NCI-H2107 (cell line): Measurements from ENCODE around the gene CMIP.

Experiments
- DNase-seq: peaks from one replicate; lab custom pipeline; 2025; lab: John Stamatoyannopoulos, UW

CMIP gene

DNA sequence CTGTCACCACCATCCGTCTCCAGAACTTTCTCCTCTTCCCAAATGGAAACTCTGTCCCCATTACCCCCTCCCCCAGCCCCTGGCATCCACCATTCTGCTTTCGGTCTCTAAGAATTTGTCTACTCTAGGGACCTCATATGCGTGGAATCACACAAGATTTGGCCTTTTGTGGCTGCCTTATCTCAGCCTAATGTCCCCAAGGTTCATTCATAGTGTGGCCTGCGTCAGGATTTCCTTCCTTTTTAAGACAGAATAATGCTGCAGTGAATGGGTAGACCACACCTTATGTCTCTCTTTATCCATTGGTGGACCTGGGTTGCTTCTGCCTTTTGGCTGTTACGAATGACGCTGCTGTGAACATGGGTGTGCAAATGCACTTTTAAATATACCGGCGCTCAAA lies 194.7 kb downstream of the CMIP start:
- DNase-seq, result no peak

DNA sequence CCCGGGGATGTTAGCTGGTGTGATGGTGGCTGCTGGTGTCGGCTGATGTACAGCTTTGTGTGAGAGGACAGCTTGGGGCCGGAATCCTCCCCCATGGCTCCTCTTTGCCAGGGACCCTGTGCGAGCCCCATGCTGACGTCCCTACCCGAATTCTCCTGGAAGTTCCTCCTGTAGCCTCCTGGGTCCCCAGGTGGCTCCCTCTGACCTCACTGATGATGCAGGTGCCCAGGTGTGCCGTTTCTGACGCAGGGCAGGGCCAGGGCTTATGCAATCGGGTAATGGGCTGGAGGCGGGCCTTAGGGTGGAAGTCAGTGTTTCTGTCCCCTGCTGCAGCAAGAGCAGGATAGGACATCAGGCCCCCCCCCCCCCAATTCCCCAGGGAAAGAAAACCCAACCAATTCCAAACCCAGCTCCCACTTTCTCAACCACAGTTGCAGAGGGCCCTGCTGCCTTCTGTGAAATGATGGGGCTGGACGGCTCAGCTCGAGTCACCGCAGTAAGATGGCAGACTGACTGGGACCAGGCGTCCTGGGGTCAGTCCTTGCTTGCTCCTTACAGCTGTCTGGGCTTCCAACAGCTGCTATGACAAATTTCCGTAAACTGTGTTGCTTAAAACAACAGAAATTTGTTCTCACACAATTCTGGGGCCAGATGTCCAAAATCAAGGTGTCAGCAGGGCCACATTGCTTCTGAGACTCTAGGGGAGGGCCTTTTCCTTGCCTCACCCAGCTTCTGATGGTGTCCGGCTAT lies 195.5 kb downstream of the CMIP start:
- DNase-seq, result no peak

GRCh38 chr16:81640681-81641070 lies 196.1 kb downstream of the CMIP start:
- no peak for DNase-seq

DNA sequence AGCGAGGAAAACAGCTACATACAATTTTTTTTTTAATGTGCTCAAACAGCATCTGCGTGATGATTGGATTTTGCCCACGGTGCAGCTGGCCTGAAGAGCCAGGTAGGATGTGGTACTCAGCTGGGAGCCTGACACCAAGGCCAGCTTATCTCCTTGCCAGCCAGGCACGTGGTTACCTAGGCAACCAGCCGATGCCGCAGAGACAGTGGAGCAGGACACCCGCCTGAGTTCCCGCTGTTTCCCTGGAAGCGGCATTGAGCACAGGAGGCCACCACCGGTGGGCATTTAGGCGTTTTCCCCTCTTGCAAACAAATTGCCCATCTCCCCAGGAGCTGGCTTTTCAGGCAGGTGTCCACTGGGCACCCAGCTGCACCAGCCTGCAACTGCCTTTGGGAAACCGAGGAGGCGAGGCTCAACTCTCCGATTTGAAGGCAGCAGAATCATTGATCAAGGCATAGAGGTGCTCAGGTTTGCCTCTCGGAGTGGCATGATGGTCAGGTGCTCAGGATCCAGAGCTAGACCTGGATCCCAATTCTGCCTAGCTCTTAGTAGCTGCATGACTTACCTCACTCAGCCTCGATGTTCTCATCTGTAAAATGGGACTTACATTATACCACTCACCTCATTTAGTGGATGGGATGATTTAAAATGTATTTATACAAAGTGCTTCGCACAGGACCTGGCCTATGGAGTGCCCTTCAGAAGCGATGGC lies 196.9 kb downstream of the CMIP start:
- peak; percentile 58 for DNase-seq

DNA sequence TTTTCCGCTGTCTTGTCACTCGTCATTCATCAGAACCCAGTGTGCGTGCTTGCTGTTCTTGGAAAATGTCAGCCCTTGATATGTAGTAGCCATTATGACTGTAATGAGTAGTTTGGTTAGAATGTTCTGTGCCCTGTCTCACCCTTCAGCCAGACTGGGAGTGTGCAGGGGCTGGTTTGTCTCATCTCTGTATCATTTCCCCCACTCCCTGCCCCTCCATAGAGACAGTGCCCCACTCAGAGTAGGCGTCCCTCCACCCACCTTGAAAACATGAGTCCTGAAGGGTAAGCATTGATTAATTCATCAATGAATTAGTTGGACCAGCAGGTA lies 197.5 kb downstream of the CMIP start:
- no peak for DNase-seq

DNA sequence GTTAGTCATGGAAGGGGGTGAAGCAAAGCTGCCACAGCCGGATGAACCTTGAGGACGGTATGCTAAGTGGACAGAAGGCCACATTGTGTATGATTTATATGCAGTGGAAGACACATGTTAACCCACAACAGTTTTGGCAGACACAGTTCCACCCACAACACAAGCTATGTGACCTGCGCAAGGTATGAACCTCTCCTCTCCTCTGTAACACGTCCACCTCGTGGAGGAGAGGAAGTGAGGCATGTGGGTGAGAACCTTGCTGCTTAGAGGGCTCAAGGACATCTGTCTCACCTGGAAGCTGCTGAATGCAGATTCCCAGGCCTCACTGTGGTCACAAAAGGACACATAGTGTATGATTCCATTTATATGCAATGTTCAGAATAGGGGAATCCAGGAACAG lies 198.3 kb downstream of the CMIP start:
- DNase-seq, result no peak

DNA sequence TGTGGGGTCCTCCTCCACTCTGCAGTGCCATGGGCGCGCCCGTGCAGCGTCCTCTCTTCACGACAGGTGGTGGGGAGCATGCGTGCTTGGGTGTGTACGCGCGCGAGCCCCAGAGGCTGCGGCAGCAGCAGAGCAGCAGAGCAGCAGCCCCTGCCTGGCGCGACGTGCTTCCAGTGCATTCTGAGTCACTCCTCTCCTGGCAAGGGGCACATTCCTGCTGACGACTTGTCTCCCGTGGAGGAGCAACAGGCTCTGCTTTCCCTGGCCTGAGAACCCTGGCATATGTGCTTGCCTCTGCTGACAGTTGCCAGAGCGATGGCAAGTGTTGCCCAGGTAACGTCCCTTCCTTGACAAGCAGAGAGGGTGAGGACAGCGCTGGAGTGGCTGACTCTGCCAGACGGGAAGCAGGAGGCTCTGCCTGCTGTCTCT lies 200.7 kb downstream of the CMIP start:
- DNase-seq, result peak; percentile 85

DNA sequence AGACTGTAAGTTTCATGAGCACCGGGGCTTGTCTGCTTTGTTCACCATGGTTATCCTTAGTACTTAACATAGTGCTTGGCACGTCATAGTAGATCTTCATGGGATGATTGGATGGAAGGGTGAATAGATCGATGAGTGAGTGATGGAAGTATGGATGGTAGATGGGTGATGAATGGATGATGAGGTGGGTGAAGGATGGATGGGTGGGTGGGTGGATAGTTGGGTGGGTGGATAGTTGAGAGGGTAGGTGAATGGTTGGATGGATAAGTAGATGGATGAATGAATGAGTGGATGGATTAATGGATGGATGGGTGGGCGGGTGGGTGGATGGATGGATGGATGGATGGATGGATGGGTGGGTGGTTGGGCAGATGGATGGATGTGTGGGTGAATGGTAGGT lies 201.3 kb downstream of the CMIP start:
- no peak for DNase-seq

DNA sequence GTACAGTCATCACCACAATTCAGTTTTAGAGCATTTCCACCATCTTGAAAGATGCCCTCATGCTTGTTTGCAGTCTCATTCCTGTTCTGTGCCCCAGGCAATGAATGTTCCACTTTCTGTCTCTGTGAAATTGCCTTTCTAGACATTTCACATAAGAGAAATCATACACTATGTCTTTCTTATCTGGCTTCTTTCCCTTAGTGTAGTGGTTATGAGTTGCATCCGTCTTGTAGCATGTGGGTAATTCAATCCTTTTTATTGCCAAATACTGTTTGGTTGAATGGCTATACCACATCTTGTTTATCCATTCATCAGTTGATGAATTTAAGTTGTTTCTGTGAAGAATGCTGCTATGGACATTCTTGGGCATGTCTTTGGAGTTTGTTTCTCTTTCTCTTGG lies 202.0 kb downstream of the CMIP start:
- DNase-seq, result no peak

- DNase-seq, result no peak
Observed at GRCh38 chr16:81647527-81647926, 202.9 kb downstream of the CMIP start.

GRCh38 chr16:81649561-81650184 lies 205.1 kb downstream of the CMIP start:
- DNase-seq, result no peak

- DNase-seq, result no peak
Observed at GRCh38 chr16:81650281-81650680, 205.7 kb downstream of the CMIP start.

DNA sequence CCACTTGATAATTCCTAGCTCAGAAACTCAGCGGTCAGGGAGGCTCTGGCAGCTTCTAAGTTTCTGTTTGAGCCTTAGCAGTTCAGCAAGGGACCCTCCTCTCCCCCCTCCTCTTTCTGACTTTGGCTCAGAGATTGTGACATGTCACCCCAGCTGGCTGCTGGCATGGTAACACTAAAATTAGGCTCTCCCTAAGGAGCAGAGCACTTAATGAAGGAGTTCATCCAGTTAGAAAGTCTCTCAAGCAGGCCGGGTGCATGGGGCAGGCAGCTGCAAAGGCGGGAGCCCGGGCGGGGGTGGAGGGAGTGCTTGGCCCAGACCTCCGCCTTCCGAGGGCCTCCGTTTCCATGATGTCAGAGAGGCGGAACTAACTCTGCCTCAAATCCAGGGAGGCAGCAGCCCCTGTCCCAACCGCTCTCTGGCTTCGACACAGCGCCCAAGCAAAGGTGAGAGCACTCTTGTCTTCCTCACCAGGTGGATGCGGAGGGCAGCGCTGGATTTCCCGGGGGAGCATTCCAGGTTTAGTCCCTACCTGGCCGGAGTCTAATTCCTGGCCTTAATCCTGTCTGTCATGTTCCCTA lies 206.5 kb downstream of the CMIP start:
- DNase-seq, result peak; percentile 71

DNA sequence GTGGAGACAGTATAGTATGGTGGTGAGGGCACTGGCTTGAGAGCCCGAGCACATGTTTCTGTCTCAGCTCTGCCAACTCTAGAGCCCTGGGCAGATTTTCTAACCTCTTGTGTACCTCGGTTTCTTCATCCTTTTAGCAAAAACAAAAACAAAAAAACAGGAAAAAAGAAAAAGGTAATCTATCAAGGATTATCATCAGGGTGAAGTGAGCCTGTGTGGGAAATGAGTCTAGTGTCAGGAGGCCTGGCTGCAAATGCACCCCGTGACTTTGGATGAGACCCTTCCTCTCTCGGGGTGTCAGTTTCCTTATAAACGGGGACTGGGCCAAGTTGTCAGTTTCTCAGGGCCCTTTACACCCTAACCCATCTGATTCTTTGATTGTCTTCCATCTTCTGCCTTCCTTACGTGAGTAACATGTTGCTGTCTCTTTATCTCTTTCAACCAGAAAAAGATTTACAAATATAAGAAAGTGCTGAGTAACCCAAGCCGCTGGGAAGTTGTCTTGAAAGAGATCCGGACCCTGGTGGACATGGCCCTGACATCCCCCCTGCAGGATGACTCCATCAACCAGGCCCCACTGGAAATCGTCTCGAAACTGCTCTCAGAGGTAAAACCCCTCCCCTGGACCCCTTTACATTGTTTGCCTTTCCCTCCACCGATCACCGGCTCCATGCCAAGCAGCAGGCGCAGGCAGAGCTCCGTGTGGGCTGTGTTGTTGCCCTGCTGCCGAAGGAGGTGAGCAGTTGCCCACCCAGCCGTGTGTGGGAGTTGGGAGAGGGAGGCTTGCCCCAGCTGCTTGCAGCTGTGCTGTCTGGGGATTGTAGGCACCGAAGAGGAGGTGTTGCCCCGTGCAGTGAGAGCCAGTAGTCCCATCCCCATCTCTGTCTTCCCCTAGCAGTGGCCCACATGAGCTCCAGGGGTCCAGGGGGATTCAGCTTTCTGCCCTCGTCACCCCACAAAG lies 207.4 kb downstream of the CMIP start:
- DNase-seq, result no peak

GRCh38 chr16:81652798-81653505 lies 208.3 kb downstream of the CMIP start:
- DNase-seq, result peak; percentile 58

- DNase-seq, result no peak
Observed at GRCh38 chr16:81654346-81654745, 209.7 kb downstream of the CMIP start.

GRCh38 chr16:81655469-81656162 lies 211.0 kb downstream of the CMIP start:
- DNase-seq, result no peak

- no peak for DNase-seq
Observed at GRCh38 chr16:81657224-81657623, 212.6 kb downstream of the CMIP start.

DNA sequence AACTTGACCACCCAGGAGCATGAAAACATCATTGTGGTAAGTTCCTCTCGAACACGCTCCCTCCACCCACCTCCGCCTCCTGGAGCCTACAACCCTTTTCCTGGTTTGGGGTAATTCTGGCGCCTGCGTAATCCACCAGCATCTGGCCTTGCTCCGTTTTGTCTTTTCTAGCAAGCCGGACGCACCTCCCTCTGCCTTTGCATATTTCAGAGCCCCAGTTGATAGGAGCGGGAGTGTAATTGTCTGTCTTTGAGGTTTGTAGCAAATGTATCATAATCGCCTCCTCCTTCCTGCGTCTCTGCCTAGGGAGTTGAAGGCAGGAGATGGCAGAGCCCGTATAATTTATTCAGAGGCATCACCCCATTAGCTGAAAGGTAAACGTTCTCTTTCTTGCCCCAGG lies 213.2 kb downstream of the CMIP start:
- DNase-seq, result no peak

DNA sequence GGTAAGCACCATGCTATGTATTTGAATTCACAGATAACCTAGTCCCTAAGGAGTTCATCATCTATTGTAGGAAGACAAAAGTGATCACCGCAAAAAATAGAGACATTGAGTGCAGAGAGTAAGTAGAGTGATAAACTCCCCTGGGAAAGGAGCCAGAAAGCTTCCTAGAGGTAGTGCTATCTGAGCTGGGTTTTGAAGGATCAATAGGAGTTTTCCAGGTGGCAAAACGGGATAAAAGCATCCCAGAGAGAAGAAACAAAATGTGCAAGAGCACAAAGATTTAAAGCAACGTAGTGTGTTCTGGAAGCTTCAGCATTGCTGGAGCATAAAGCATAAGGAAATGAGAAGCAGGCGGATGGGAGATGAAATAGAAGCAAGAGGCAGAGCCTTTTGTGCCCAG lies 213.8 kb downstream of the CMIP start:
- no peak for DNase-seq

- no peak for DNase-seq
Observed at GRCh38 chr16:81659249-81659648, 214.6 kb downstream of the CMIP start.
